Neural cell (in vitro differentiated cells): ENCODE results near the gene RBMS3.

Experiments used
- CTCF ChIP-seq: fragments of 450-650 bp; IDR thresholded peaks from 2 replicates; pipeline ENCODE4 v1.5.1; 2014; ENCODE audit warnings: antibody characterized with exemption, mild to moderate bottlenecking, moderate library complexity; ENCODE audit not compliant: poor library complexity, severe bottlenecking
- EZH2 ChIP-seq: fragments of 200-600, 300-800 bp; shearing (Covaris generic), sonication (generic); IDR thresholded peaks from 2 replicates; pipeline ENCODE4 v1.6.1; 2014; ENCODE audit warnings: antibody characterized with exemption, low read length, borderline replicate concordance, mild to moderate bottlenecking; ENCODE audit not compliant: insufficient read depth, poor library complexity, severe bottlenecking
- MXI1 ChIP-seq: fragments of 450-650 bp; conservative IDR thresholded peaks from 2 replicates; pipeline ENCODE4 v1.6.1; 2014; ENCODE audit warnings: antibody characterized with exemption, mild to moderate bottlenecking; ENCODE audit not compliant: poor library complexity, severe bottlenecking
- POLR2AphosphoS5 ChIP-seq: IDR thresholded peaks from 2 replicates; pipeline ENCODE4 v1.6.1; 2012
- RAD21 ChIP-seq: fragments of 450-650 bp; conservative IDR thresholded peaks from 2 replicates; pipeline ENCODE4 v1.6.1; 2014; ENCODE audit warnings: antibody characterized with exemption, mild to moderate bottlenecking, moderate library complexity
- REST ChIP-seq: IDR thresholded peaks from 2 replicates; pipeline ENCODE4 v1.6.1; 2012; ENCODE audit warnings: borderline replicate concordance
- SMC3 ChIP-seq: fragments of 450-650 bp; conservative IDR thresholded peaks from 2 replicates; pipeline ENCODE4 v1.6.1; 2014; ENCODE audit warnings: antibody characterized with exemption, mild to moderate bottlenecking, moderate library complexity; ENCODE audit not compliant: poor library complexity
- TAF1 ChIP-seq: IDR thresholded peaks from 2 replicates; pipeline ENCODE4 v1.6.1; 2012; ENCODE audit warnings: low read depth

DNA sequence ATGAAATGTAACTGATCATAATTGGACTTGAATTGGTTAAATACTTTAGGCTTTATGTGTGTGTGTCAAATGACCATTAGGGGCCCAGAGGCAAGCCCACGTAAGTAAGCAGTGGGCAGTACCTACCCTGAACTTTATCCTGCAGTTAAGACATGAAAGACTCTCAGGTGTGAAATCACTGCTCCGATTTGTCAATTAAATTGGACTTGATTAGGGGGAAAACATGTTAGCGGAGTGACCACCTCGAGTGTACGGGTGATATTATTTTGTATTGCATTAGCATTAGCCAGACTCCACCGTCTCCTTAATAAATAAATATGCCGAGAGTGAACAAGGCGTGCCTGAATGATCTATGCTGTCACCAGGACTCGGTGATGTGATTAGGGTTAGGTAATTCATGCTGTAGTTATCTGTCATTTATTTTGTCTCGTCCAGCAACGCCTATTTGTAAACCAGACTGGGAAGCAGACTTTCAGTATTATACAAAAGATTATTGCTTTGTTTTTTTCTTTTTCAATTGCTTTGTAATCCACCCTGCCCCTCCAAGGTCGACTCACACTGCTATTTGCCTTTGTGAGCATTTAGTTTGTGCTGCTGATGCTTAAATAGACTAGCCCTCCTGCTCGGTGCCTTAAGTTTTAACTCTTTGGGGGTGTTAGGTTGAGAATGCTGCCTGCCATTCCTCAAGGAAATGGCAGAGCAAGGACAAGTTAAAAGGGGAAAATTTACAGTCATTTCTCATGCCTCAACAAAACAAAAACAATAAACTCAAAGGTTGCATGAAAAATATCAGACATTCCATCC lies 1.8 kb downstream of the RBMS3 start:
- TF ChIP-seq CTCF (no peak), RAD21 (no peak), EZH2 (no peak), POLR2AphosphoS5 (no peak), SMC3 (no peak), REST (no peak), TAF1 (no peak), MXI1 (no peak)
